GM21576 (cell line): ENCODE results near the gene SLC16A5.

Experiments used
- ATAC-seq: cut with Tn5 transposase; IDR thresholded peaks from one replicate; pipeline ENCODE4 v1.9.1; 2021; ENCODE audit warnings: mild to moderate bottlenecking, moderate library complexity; ENCODE audit not compliant: unreplicated experiment

SLC16A5 gene

DNA sequence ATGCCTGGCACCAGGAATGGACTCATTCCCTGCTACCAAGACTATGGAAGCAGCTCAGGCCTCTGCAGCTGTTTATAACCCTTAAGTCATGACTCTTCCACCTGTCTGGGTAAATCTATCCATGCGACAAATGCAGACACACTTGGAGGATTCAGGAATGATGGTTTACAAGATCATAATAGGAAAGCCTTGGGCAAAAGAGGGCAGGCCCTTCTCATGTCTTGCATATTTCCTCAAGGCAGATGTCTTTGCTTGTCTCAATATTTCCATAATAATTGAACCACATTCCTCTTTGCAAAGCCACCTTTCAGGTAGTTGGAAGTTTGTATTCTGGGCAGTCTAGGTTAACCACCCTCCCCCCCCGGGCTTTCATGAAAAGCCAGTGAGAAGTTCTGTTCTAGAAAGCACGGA, 67.4 kb downstream of the SLC16A5 start:
- ATAC-seq = no peak
